Mesendoderm (in vitro differentiated cells): ENCODE data around the gene SART3.

Source experiments
- DNase-seq: peaks from one replicate; pipeline ENCODE4 v3.0.0; 2013
- H2AK5ac ChIP-seq: 2 replicates; pipeline ENCODE4 v1.6.1; 2013; ENCODE audit warnings: low read length, inconsistent platforms
- H2BK120ac ChIP-seq: 2 replicates; pipeline ENCODE4 v1.6.1; 2013; ENCODE audit warnings: low read depth, mild to moderate bottlenecking, low read length, moderate library complexity, mixed read lengths
- H2BK15ac ChIP-seq: replicated peaks from 2 replicates; pipeline ENCODE4 v1.6.1; 2013; ENCODE audit warnings: low read depth, mild to moderate bottlenecking, moderate library complexity
- H2BK5ac ChIP-seq: 2 replicates; pipeline ENCODE4 v1.6.1; 2013; ENCODE audit warnings: low read length, inconsistent platforms
- H3K18ac ChIP-seq: 2 replicates; pipeline ENCODE4 v1.6.1; 2013; ENCODE audit warnings: mild to moderate bottlenecking, low read length, mixed read lengths
- H3K23ac ChIP-seq: one replicate; pipeline ENCODE4 v1.6.1; 2013; ENCODE audit warnings: low read length
- H3K27ac ChIP-seq: 2 replicates; pipeline ENCODE4 v1.5.1; 2013; ENCODE audit warnings: low read depth, mild to moderate bottlenecking, inconsistent platforms, low read length, moderate library complexity
- H3K27me3 ChIP-seq: 2 replicates; pipeline ENCODE4 v1.6.1; 2013; ENCODE audit warnings: low read length, control low read depth, mild to moderate bottlenecking, inconsistent platforms; ENCODE audit not compliant: insufficient read depth, poor library complexity
- H3K36me3 ChIP-seq: 2 replicates; pipeline ENCODE4 v1.6.1; 2013; ENCODE audit warnings: low read length, inconsistent platforms; ENCODE audit not compliant: control insufficient read depth, insufficient read depth
- H3K4ac ChIP-seq: one replicate; pipeline ENCODE4 v1.6.1; 2013; ENCODE audit warnings: low read depth, mild to moderate bottlenecking, low read length, moderate library complexity
- H3K4me1 ChIP-seq: 2 replicates; pipeline ENCODE4 v1.6.1; 2013; ENCODE audit warnings: low read depth, low read length, inconsistent platforms; ENCODE audit not compliant: control insufficient read depth
- H3K4me2 ChIP-seq: 2 replicates; pipeline ENCODE4 v1.6.1; 2013; ENCODE audit warnings: low read length
- H3K4me3 ChIP-seq: 2 replicates; pipeline ENCODE4 v1.5.1; 2013; ENCODE audit warnings: mild to moderate bottlenecking, low read length
- H3K56ac ChIP-seq: one replicate; pipeline ENCODE4 v1.6.1; 2013; ENCODE audit warnings: low read length
- H3K79me1 ChIP-seq: 2 replicates; pipeline ENCODE4 v1.6.1; 2013; ENCODE audit warnings: low read length, inconsistent platforms
- H3K79me2 ChIP-seq: 2 replicates; pipeline ENCODE4 v1.6.1; 2013; ENCODE audit warnings: mild to moderate bottlenecking, low read length; ENCODE audit not compliant: control insufficient read depth, insufficient read depth
- H3K9ac ChIP-seq: 2 replicates; pipeline ENCODE4 v1.6.1; 2013; ENCODE audit warnings: low read length, inconsistent platforms
- H4K5ac ChIP-seq: one replicate; pipeline ENCODE4 v1.6.1; 2013; ENCODE audit warnings: low read length
- H4K8ac ChIP-seq: one replicate; pipeline ENCODE4 v1.6.1; 2013; ENCODE audit warnings: low read depth, mild to moderate bottlenecking, control low read depth, low read length, moderate library complexity
- WGBS: extraction: QIAGEN DNeasy Blood & Tissue Kit; methylation state at CpG from one replicate; pipeline ENCODE4 v1.1.7; 2013; ENCODE audit warnings: low lambda C conversion rate, missing lambda C conversion rate; ENCODE audit not compliant: insufficient coverage; ENCODE audit errors: extremely low coverage; 5-methylcytosine and 5-hydroxymethylcytosine counted together

Gene SART3

DNA sequence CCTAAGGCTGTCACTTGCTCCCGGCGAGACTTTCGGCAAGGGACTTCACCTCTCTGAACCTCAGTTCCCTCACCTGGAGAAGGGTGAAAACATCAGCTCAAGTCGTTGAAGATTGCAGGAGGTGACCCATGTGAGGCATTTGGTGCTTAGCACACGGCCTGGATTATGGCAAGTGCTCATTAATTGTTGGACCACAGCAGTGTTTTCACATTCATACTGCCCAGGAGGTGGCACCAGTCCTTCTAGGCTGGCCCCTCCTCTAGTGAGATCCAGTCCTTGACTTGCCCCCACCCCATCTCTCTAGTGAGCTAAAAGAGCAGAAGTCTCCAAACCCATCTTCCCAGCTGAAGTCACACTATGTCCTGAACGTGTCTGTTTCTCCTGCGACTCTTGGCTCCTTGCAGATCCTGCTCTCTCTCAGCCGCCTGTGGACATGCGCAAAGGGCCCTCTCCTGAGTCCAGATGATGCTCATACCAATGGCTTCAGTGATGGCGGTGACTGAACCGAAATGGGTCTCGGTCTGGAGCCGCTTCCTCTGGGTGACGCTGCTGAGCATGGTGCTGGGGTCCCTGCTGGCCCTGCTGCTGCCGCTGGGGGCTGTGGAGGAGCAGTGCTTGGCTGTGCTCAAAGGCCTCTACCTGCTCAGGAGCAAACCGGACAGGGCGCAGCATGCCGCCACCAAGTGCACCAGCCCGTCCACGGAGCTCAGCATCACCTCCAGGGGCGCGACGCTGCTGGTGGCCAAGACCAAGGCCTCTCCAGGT is 44.3 kb downstream of the SART3 start:
- Histone ChIP-seq H2BK15ac (no peak overlapping the region), H3K4me2 (no peak overlapping the region), H2BK5ac (no peak overlapping the region), H3K36me3 (peaks cover 14% of the 10 kb centered on the region), H2BK120ac (no peak overlapping the region), H3K79me1 (peaks cover 7% of the 10 kb centered on the region), H3K23ac (no peak overlapping the region), H4K8ac (no peak overlapping the region), H3K9ac (no peak overlapping the region), H3K4me3 (no peak overlapping the region), H2AK5ac (no peak overlapping the region), H3K4me1 (no peaks in the 10 kb centered on the region), H3K18ac (no peak overlapping the region), H3K27me3 (no peaks in the 10 kb centered on the region), H3K56ac (no peak overlapping the region), H3K79me2 (no peaks in the 10 kb centered on the region), H3K27ac (no peak overlapping the region), H4K5ac (no peak overlapping the region), H3K4ac (no peak overlapping the region)
- no CpG with 5 or more reads among the region's 23 CpGs for WGBS
- DNase-seq: peak; percentile 32

- Histone ChIP-seq H2BK120ac (no peak overlapping the region), H3K79me1 (peaks cover 5% of the 10 kb centered on the region), H4K8ac (no peak overlapping the region), H3K9ac (peak overlapping the region; percentile 85), H4K5ac (no peak overlapping the region), H3K79me2 (no peaks in the 10 kb centered on the region), H3K27ac (no peak overlapping the region), H3K27me3 (no peaks in the 10 kb centered on the region), H3K4ac (no peak overlapping the region), H3K36me3 (peaks cover 11% of the 10 kb centered on the region), H2AK5ac (no peak overlapping the region), H3K4me3 (peak overlapping the region; percentile 78), H2BK5ac (no peak overlapping the region), H3K56ac (peak overlapping the region; percentile 92), H3K4me2 (peak overlapping the region; percentile 65), H3K18ac (no peak overlapping the region), H3K4me1 (no peaks in the 10 kb centered on the region), H3K23ac (no peak overlapping the region), H2BK15ac (no peak overlapping the region)
- no CpG with 5 or more reads among the region's 5 CpGs for WGBS
- peak; percentile 8 for DNase-seq
These were observed 45.1 kb downstream of the SART3 start for GRCh38 chr12:108515916-108516315.

DNA sequence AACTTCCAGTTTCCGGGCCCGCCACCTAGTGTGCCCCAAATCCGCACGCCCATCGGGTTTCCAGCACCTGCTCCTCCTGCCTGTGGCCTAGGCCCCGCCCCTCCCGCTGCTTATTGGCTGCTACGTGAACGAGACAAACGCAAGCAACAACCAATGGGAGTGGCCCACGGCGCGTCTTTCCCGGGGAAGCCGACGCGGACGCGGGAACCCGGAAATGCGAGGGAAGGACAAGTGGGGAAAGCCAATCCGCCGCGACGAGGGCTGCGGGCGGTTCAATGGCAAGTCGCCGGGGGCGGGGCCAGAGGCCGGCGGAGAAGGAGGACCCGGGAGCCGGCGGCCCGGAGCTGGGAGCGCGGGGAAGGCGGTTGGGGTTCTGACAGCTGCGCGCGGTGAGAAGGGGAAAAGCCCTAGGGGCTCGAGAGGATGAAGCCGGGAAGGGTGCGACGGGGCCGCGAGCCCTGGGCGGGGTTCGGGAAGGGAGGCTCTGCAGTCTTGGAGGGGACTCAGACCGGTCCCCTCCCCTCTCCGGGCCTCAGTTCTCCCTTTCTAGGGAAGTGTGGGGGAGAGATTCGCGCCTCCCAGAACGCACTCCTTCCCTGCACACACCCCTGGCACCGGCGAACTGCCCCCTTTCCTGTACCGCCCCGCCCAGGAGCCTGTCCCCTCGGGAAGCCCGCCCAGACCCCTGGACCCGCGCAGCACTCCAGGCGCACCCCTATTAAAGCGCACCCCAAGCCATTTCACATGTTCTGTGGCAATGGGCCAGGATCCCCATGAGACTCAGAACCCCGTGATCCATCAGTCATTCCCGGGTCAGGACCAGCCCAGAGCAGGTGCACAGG is 45.8 kb downstream of the SART3 start, which contains the start of gene FICD:
FICD (plus strand) TSS at position 305 of the 842 bp plus-strand sequence. CDS start 1,696 bp downstream, outside the sequence.
- Histone ChIP-seq H3K18ac (no peak within 1 kb of the TSS), H3K4me1 (no peaks in the 10 kb centered on the region), H2BK15ac (no peak within 1 kb of the TSS), H3K23ac (no peak within 1 kb of the TSS), H2AK5ac (no peak within 1 kb of the TSS), H3K56ac (peak within 1 kb of the TSS; percentile 92), H3K4ac (peak within 1 kb of the TSS; percentile 27), H3K79me2 (no peaks in the 10 kb centered on the region), H3K9ac (peak within 1 kb of the TSS; percentile 85), H2BK5ac (no peak within 1 kb of the TSS), H2BK120ac (no peak within 1 kb of the TSS), H4K8ac (no peak within 1 kb of the TSS), H4K5ac (no peak within 1 kb of the TSS), H3K27me3 (no peaks in the 10 kb centered on the region), H3K79me1 (peaks cover 5% of the 10 kb centered on the region), H3K36me3 (peaks cover 6% of the 10 kb centered on the region), H3K4me2 (peak within 1 kb of the TSS; percentile 72), H3K4me3 (peak within 1 kb of the TSS; percentile 78), H3K27ac (no peak within 1 kb of the TSS)
- DNase-seq: peak; percentile 99
- no CpG with 5 or more reads among the region's 67 CpGs for WGBS

GRCh38 chr12:108514468-108514972 is 46.5 kb downstream of the SART3 start:
- no peak overlapping the region for H2BK5ac ChIP-seq
- H3K36me3 ChIP-seq: peaks cover 3% of the 10 kb centered on the region
- H3K27me3 ChIP-seq: no peaks in the 10 kb centered on the region
- H3K18ac ChIP-seq: no peak overlapping the region
- no peak for DNase-seq
- peaks cover 5% of the 10 kb centered on the region for H3K79me1 ChIP-seq
- H4K8ac ChIP-seq: no peak overlapping the region
- no peak overlapping the region for H2BK120ac ChIP-seq
- H3K4me2 ChIP-seq: peak overlapping the region; percentile 72
- H3K4me1 ChIP-seq: no peaks in the 10 kb centered on the region
- H3K4ac ChIP-seq: no peak overlapping the region
- H3K27ac ChIP-seq: no peak overlapping the region
- H2BK15ac ChIP-seq: no peak overlapping the region
- WGBS: no CpG with 5 or more reads among the region's 19 CpGs
- H3K56ac ChIP-seq: peak overlapping the region; percentile 70
- H3K23ac ChIP-seq: no peak overlapping the region
- no peak overlapping the region for H4K5ac ChIP-seq
- H3K4me3 ChIP-seq: no peak overlapping the region
- peak overlapping the region; percentile 51 for H3K9ac ChIP-seq
- H2AK5ac ChIP-seq: no peak overlapping the region
- no peaks in the 10 kb centered on the region for H3K79me2 ChIP-seq

DNA sequence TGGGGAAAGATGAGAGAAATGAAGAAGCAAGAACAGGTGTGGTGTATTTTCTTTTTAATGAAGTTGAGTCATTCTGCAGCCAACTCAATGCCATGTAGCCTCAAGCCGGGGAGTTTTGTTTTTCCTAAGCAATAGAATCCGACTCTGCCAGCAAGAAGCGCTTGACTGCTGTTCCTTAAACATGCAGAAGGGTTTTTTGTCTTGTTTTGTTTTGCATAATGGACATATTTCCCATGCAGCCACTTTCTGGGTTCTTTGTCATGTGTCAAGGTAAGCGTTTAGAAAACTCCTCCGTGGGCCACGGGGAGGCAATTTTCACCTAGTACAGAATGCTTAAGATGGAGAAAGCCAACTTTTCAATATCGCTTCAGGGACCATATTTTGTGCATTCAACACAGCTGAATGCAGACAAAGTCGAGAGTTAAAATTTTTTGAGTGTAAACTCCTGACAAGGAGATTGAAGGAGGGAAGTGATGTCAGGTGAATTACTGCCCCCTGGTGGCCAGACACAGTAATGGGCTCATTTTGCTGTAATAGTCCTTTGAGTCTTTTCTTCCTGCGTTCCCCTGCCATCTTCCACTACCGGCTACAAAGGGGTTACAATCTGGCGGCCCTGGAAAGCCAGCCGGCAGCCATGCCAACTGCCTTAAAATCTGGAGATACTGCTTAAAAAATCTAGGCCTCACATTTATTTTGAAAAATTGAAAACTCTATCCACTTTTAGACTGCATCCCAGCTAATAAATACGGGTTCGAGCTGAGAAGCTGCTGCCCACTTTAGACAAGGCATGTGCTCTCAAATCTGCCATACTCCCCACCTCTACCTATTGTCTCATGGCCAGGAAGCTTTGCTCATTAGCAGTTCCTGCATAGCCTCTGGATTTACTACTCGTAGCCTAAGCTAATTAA is 49.1 kb downstream of the SART3 start:
- H3K9ac ChIP-seq: peak overlapping the region; percentile 18
- H2AK5ac ChIP-seq: no peak overlapping the region
- no peak overlapping the region for H3K23ac ChIP-seq
- no peak overlapping the region for H3K4ac ChIP-seq
- H4K8ac ChIP-seq: no peak overlapping the region
- no peaks in the 10 kb centered on the region for H3K27me3 ChIP-seq
- no peak overlapping the region for H2BK5ac ChIP-seq
- peak; percentile 83 for DNase-seq
- no peaks in the 10 kb centered on the region for H3K36me3 ChIP-seq
- H3K79me1 ChIP-seq: peaks cover 3% of the 10 kb centered on the region
- H3K79me2 ChIP-seq: no peaks in the 10 kb centered on the region
- no CpG with 5 or more reads among the region's 15 CpGs for WGBS
- peak overlapping the region; percentile 64 for H4K5ac ChIP-seq
- no peak overlapping the region for H3K18ac ChIP-seq
- H2BK15ac ChIP-seq: no peak overlapping the region
- peak overlapping the region; percentile 71 for H3K56ac ChIP-seq
- no peak overlapping the region for H3K4me2 ChIP-seq
- no peaks in the 10 kb centered on the region for H3K4me1 ChIP-seq
- H3K27ac ChIP-seq: no peak overlapping the region
- H2BK120ac ChIP-seq: no peak overlapping the region
- H3K4me3 ChIP-seq: no peak overlapping the region
